ENCODE results near the gene SMARCE1.

The SMARCE1 gene

DNA sequence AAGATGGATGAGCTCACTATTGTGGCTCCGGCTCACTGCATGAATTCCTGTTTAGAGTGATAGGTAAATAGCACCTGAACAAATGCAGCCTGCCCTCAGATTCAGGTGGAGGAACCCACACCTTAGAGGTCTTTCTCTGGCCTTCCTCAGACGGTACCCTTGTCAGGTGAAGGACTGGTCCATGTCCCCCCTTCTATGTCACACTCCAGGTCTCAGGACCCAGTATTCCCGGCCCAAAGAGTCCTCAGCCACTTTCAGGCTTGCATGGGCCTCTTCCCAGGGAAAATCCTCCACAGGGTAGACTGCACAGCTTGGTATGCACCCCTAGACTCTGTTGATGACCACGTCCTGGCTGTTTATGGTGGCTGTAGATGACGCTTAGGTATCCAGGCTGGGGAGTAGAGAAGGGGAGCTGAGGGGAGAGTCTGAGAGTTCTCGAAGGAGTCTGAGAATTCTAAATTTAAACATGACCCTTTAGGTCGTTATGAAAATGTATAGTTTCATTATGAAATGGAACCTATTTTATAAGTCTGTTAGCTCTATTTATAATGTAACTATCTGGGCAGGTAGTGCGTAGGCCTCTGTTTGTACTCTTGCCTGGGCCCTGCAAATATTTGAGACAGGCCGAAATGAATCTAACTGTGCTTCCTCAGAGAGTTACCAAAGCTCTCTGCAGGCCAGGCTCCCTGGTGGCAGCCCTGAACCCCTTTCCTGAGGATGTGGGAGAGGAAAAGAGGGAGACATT, 49.9 kb downstream of the SMARCE1 start:
- TF ChIP-seq GATA3 (IDR thresholded peaks at IDR 0.05; ENCODE audit: low read depth, low read length) (no peak), GATA2 (IDR thresholded peaks at IDR 0.05; ENCODE audit: low read depth, low read length) (no peak)

DNA sequence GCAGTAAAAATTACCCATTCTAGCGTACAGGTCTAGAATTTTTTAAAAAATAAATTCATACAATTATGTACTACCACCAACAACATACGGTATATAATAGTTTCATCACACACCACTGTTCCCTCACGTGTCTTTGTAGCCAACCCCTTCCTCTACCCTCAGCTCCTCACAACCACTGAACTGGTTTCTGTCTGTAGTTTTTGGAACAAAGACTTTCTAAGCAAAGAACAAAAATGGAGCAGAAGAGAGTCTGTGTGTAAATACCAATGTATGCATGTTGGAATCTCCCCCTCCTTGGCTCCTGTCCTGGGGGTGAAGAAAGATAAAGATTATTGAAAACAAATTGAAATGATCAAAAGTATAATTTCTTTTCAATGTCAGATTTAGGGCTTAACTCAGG, 50.5 kb downstream of the SMARCE1 start:
- TF ChIP-seq GATA3 (IDR thresholded peaks at IDR 0.05; ENCODE audit: low read depth, low read length) (no peak), GATA2 (IDR thresholded peaks at IDR 0.05; ENCODE audit: low read depth, low read length) (no peak)

GRCh38 chr17:40596261-40596919, 51.2 kb downstream of the SMARCE1 start:
- TF ChIP-seq GATA2 (IDR thresholded peaks at IDR 0.05; ENCODE audit: low read depth, low read length): no peak
- TF ChIP-seq GATA3 (IDR thresholded peaks at IDR 0.05; ENCODE audit: low read depth, low read length): no peak

DNA sequence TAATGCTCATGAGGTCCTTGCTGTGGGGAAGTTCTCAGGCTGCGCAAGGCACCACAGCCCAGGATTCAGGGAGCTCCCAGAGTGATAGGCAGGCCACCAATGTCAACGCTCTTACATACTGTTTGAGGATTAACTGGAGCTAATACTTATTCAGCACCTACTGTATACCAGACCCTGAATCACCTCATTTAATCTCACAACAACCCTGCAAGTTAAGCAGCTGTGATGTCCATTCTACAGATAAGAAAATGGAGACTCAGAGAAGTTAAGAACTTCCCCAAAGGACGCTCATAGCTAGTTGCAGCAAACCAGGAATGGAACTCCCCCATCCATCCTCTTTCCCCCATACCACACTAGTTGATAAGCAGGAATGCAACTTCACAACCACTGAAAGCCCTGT, 56.9 kb downstream of the SMARCE1 start:
- TF ChIP-seq GATA2 (IDR thresholded peaks at IDR 0.05; ENCODE audit: low read depth, low read length) (no peak), GATA3 (IDR thresholded peaks at IDR 0.05; ENCODE audit: low read depth, low read length) (no peak)

GRCh38 chr17:40588552-40588951, 59.1 kb downstream of the SMARCE1 start:
- TF ChIP-seq GATA2 (IDR thresholded peaks at IDR 0.05; ENCODE audit: low read depth, low read length) (no peak), GATA3 (IDR thresholded peaks at IDR 0.05; ENCODE audit: low read depth, low read length) (no peak)

DNA sequence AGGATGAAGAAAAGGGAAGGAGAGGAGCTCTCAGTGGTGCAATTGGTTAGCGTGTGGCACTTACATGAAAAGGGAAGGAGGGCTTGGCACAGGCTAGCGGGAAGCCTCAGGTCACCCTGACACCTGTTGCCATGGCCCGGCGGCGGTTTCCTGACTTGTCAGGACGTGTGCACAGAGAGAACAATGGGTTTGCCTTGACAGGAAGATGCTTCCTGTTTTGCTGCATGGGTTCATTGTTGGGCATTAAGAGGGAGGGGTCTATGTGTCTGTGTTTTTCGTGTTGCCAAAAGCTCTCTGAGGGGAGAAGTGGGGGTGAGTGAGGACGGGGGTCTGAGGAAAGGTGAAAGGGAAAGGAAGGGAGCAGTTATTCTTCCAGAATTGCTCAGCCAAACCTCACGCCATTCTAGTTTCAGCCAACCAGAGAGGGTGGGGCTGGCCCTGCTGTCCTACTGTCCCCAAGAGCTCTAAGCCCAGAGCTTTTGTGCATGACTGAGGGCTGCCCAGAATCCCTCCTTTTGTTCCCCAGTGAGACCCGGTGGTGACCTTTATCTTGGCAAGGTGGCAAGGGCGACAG, 65.2 kb downstream of the SMARCE1 start:
- TF ChIP-seq GATA3 (IDR thresholded peaks at IDR 0.05; ENCODE audit: low read depth, low read length) (no peak), GATA2 (IDR thresholded peaks at IDR 0.05; ENCODE audit: low read depth, low read length) (no peak)

- no peak for TF ChIP-seq GATA2 (IDR thresholded peaks at IDR 0.05; ENCODE audit: low read depth, low read length)
- no peak for TF ChIP-seq GATA3 (IDR thresholded peaks at IDR 0.05; ENCODE audit: low read depth, low read length)
These were observed 67.5 kb downstream of the SMARCE1 start for GRCh38 chr17:40580140-40580539.

DNA sequence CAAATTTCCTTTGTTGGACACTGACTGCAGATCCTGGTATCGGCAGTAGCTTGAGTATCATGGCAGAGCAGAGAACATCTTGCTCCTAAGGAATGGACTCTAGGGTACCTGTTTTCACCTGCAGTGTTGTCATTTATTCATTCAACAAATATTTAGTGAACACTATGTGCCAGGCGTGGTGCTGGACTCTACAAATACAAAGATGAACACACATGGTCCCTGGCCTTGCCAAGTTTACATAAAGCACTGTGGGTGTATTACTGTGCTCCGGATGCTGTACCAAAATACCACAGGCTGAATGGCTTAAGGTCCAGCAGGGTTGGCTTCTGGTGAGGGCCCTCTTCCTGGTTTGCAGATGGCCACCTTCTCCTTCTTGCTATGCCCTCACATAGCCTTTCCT, 68.1 kb downstream of the SMARCE1 start:
- TF ChIP-seq GATA2 (IDR thresholded peaks at IDR 0.05; ENCODE audit: low read depth, low read length): no peak
- TF ChIP-seq GATA3 (IDR thresholded peaks at IDR 0.05; ENCODE audit: low read depth, low read length): no peak

GRCh38 chr17:40577611-40578065, 70.0 kb downstream of the SMARCE1 start:
- TF ChIP-seq GATA3 (IDR thresholded peaks at IDR 0.05; ENCODE audit: low read depth, low read length) (no peak), GATA2 (IDR thresholded peaks at IDR 0.05; ENCODE audit: low read depth, low read length) (no peak)

DNA sequence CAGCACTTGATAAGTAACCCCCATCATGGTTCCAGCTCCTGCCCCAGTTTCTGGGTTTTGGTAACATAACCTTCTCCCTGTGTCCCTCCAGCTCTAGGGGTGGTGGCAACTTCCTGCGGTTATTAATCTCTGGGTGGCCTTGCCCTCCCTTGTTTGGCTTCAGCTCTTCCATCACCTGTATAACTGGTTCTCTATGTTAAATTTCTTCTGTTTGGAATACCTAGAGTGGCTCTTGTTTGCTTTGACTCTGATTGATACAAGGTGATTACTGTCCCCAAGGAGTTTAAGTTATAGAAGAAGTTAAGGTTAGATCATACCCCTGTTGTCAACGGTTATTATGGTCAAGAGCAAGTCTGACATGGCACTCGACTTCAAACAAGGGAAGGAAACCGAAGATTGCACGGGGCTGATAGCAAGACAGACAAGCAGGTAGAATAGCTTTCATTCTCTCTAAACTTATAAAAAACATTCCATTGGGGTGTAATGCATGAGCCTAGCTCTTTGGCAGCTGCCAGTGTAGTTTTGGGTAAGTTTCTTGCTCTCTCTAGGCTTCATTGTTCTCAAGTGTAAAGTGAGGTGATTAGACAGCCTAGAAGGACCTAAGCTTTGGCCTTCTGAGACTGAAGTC, 71.4 kb downstream of the SMARCE1 start:
- TF ChIP-seq GATA3 (IDR thresholded peaks at IDR 0.05; ENCODE audit: low read depth, low read length) (no peak), GATA2 (IDR thresholded peaks at IDR 0.05; ENCODE audit: low read depth, low read length) (no peak)

Data from SH-SY5Y (cell line).